Gastrocnemius medialis (tissue), 4 donors: ENCODE data around the gene CEP126. TPM values are rescaled to one million over a fixed set of nuclear protein-coding genes. Genes with fewer than 3 reads are reported as not detected.

Source experiments
- ATAC-seq, 2 donors: fragments of 150-250 bp; one replicate each; pipeline ENCODE4 v1.9.1; 2016
- DNase-seq, 2 donors: peaks; one replicate each; pipeline ENCODE4 v3.0.0-alpha.2; 2019
- H3K27ac ChIP-seq, 4 donors: fragments of 200-600 bp; sonication (generic); 1 replicate in 1 of 4; 2 replicates in 3 of 4; pipeline ENCODE4 v1.5.1; 2016 to 2018; ENCODE audit warnings: mild to moderate bottlenecking in 2 of 4, moderate library complexity in 1 of 4
- H3K27me3 ChIP-seq, 3 donors: fragments of 200-600 bp; sonication (generic) in 2 of 3; 1 replicate in 1 of 3; 2 replicates in 2 of 3; pipeline versions ENCODE4 v1.5.1 to v1.6.0; 2016 to 2019; ENCODE audit warnings: mild to moderate bottlenecking in 1 of 3, moderate library complexity in 1 of 3
- H3K36me3 ChIP-seq, 2 donors: fragments of 200-600 bp; sonication (generic) in 1 of 2; one replicate each; pipeline ENCODE4 v1.5.1; 2017 to 2018
- H3K4me1 ChIP-seq, 2 donors: fragments of 200-600 bp; sonication (generic) in 1 of 2; one replicate each; pipeline ENCODE4 v1.5.1; 2016 to 2017; ENCODE audit warnings: mild to moderate bottlenecking in 2 of 2
- H3K4me3 ChIP-seq, 4 donors: fragments of 200-600 bp; sonication (generic) in 3 of 4; 1 replicate in 1 of 4; 2 replicates in 3 of 4; pipeline ENCODE4 v1.5.1; 2016 to 2019; ENCODE audit warnings: mild to moderate bottlenecking in 2 of 4
- H3K9me3 ChIP-seq, 3 donors: fragments of 200-600 bp; sonication (generic) in 2 of 3; 1 replicate in 1 of 3; 2 replicates in 2 of 3; pipeline ENCODE4 v1.5.1; 2016 to 2019
- POLR2A ChIP-seq, 2 donors: fragments of 450-650 bp; IDR thresholded peaks; one replicate each; pipeline ENCODE4 v1.6.1; 2017; ENCODE audit warnings: antibody characterized with exemption in 2 of 2, mild to moderate bottlenecking in 2 of 2, moderate library complexity in 2 of 2
- in situ Hi-C, 4 donors: fragments of 200-750 bp; cut with MboI; loops; one replicate each; pipeline versions ENCODE4 v1.15.0 to v1.8.0; 2017; ENCODE audit warnings: low sequenced_read_pairs in 4 of 4
- intact Hi-C: fragments of 100-400 bp; cut with DNase I; formaldehyde crosslinking; loops from one replicate; pipeline ENCODE4 v1.15.1; 2023; ENCODE audit warnings: low total_unique reads
- total RNA-seq, 4 donors: library from RNA; depleted of rRNA; stranded (reverse); fragments of >200 nt; gene quantifications; one replicate each; pipeline versions ENCODE4 v1.1.0 to v1.2.3, GENCODE V29; 2016
- TF ChIP-seq, protein P1 (sequence below), 5 experiments: fragments of 450-650 bp in 3 of 5; fragments of 200-600 bp in 2 of 5; sonication (generic) in 2 of 5; IDR thresholded peaks in 4 of 5; conservative IDR thresholded peaks in 1 of 5; 1 replicate in 4 of 5; 2 replicates in 1 of 5; pipeline ENCODE4 v1.5.1; 2016 to 2019; ENCODE audit warnings: antibody characterized with exemption in 5 of 5, mild to moderate bottlenecking in 3 of 5, moderate library complexity in 3 of 5

CEP126 gene
- total RNA-seq, 4 donors from 2014 or later: 0.42 to 0.63 (median 0.55) TPM

DNA sequence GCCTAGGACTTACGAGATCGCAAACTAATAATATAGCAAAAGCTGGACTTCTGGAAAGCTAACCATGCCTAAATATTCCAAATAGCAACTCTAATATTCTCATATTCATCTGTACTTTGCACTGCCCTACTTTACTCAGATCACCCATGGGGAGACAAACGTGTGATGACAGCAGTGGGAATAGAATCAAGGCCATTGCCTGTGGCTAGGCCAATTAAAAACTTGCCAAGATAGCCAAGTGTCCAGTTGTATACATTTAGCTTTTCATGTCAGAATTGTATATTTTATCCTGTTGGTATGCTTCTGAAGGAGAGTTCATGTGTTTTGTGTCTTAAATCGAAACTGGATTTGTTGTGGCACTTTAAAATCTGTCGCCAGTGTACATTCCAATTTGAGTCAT, 1.2 kb upstream of the CEP126 start:
- Histone ChIP-seq H3K27me3 (no peaks in the 10 kb centered on the region), H3K36me3 (no peaks in the 10 kb centered on the region), H3K4me3 (no peak overlapping the region), H3K9me3 (no peaks in the 10 kb centered on the region), H3K4me1 (peaks cover 0 to 10% of the 10 kb centered on the region in 2 donors), H3K27ac (no peak overlapping the region)
- intact Hi-C loops: loop anchor here (5.0 to 10.0 kb wide), 2 partner anchors 201 to 354 kb away; partner anchors contain the start of gene YAP1
- TF ChIP-seq POLR2A (IDR thresholded peaks at IDR 0.05): no peak
- TF ChIP-seq, protein P1, sequence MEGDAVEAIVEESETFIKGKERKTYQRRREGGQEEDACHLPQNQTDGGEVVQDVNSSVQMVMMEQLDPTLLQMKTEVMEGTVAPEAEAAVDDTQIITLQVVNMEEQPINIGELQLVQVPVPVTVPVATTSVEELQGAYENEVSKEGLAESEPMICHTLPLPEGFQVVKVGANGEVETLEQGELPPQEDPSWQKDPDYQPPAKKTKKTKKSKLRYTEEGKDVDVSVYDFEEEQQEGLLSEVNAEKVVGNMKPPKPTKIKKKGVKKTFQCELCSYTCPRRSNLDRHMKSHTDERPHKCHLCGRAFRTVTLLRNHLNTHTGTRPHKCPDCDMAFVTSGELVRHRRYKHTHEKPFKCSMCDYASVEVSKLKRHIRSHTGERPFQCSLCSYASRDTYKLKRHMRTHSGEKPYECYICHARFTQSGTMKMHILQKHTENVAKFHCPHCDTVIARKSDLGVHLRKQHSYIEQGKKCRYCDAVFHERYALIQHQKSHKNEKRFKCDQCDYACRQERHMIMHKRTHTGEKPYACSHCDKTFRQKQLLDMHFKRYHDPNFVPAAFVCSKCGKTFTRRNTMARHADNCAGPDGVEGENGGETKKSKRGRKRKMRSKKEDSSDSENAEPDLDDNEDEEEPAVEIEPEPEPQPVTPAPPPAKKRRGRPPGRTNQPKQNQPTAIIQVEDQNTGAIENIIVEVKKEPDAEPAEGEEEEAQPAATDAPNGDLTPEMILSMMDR (IDR thresholded peaks at IDR 0.05 in 4 of 5, conservative IDR thresholded peaks at IDR 0.05 in 1 of 5): no peak
- in situ Hi-C loops: no loop called here
- ATAC-seq: no peak
- no peak for DNase-seq

DNA sequence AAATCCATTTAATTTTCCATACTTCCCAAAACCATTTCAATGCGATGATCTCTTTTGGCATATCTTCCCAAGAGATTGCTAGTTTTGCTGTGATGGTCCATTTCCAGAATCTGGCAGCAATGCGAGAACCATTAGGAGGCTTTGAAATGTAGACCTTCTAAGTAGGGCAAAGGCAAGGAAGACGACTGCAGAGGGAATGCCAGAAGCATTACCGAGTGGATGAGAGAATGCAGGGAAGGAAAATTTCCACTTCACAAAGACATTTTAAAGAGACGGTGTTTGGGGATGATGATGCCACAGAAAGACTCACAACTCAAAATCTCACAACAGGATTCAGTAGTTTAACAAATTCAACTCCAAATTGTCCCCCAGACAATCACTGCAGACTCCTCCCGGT, 471 bp upstream of the CEP126 start:
- no peak for TF ChIP-seq POLR2A (IDR thresholded peaks at IDR 0.05)
- TF ChIP-seq, protein P1 (IDR thresholded peaks at IDR 0.05 in 4 of 5, conservative IDR thresholded peaks at IDR 0.05 in 1 of 5): no peak
- no peaks in the 10 kb centered on the region for H3K9me3 ChIP-seq
- H3K36me3 ChIP-seq: no peaks in the 10 kb centered on the region
- H3K27ac ChIP-seq: peak overlapping the region in 3 of 4 donors; percentile 25 to 78 (median 63)
- H3K4me1 ChIP-seq: peaks cover 0 to 10% of the 10 kb centered on the region in 2 donors
- DNase-seq: no peak
- in situ Hi-C loops (no loop called here), intact Hi-C loops (loop anchor here (5.0 to 10.0 kb wide), 2 partner anchors 200 to 353 kb away; partner anchors contain the start of gene YAP1)
- ATAC-seq: no peak
- H3K27me3 ChIP-seq: no peaks in the 10 kb centered on the region
- peak overlapping the region; percentile 73 to 98 (median 79) for H3K4me3 ChIP-seq

DNA sequence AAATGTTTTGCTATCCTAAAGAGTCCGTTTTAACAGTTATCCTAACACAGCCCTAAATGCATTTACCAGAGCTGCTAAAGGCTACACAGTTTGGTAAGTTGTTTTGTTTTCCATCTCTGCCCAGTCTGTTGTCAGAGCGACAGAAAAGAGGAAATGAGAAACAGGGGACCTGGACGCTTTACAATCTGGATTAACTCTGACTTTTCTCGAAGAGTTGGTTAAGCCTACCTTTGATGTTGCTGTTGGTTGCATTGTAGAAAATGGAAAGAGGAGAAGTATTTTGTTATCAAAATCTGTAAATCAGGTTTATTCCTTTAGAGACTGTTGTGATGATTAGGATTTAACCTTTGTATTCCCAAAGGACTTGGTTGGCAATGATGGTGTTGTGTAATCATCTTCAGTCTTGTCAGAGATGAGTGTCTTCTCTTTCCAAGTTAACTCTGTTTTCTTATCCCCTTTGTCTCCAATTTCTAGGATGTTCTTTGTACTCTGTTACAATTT, 1.0 kb downstream of the CEP126 start:
- peaks cover 0 to 10% of the 10 kb centered on the region in 2 donors for H3K4me1 ChIP-seq
- in situ Hi-C loops (no loop called here), intact Hi-C loops (loop anchor here (10.0 kb wide), 1 partner anchor 199 kb away; the partner anchor contains the start of gene YAP1)
- no peak for DNase-seq
- no peaks in the 10 kb centered on the region for H3K27me3 ChIP-seq
- H3K36me3 ChIP-seq: no peaks in the 10 kb centered on the region
- peak overlapping the region; percentile 73 to 98 (median 79) for H3K4me3 ChIP-seq
- H3K27ac ChIP-seq: peak overlapping the region; percentile 59 to 78 (median 66)
- TF ChIP-seq POLR2A (IDR thresholded peaks at IDR 0.05): no peak
- TF ChIP-seq, protein P1 (IDR thresholded peaks at IDR 0.05 in 4 of 5, conservative IDR thresholded peaks at IDR 0.05 in 1 of 5): no peak
- no peaks in the 10 kb centered on the region for H3K9me3 ChIP-seq
- peak; percentile 32 to 39 for ATAC-seq

DNA sequence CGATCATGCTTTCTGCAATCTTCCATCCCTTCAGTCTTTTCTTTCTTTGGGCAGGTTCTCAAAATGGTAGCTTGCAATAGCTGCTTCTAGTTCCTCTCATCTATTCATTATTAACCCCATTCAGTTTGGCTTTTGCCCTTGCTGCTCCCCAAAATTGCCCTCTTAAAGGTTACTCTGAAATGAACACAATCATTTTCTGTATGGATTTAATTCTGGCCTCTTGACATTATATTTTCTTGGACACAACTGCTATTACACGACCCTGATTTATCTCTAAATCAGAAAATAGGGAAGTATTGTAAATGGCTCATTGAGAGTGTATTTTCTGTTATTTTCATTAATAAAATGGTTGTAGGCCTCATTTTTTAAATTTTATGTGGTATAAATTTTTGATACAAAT, 1.6 kb downstream of the CEP126 start, which contains the start of gene ANGPTL5:
Gene ANGPTL5 (minus strand): TSS at position 101 of the 400 bp plus-strand sequence. CDS start 8,613 bp downstream, outside the sequence.
- H3K27me3 ChIP-seq: no peaks in the 10 kb centered on the region
- peak within 1 kb of the TSS; percentile 59 to 78 (median 66) for H3K27ac ChIP-seq
- no peaks in the 10 kb centered on the region for H3K9me3 ChIP-seq
- ATAC-seq (no peak), DNase-seq (no peak)
- no peaks in the 10 kb centered on the region for H3K36me3 ChIP-seq
- intact Hi-C loops: loop anchor here (10.0 kb wide), 1 partner anchor 198 kb away; the partner anchor contains the start of gene YAP1
- H3K4me3 ChIP-seq: peak within 1 kb of the TSS; percentile 73 to 98 (median 79)
- H3K4me1 ChIP-seq: peaks cover 0 to 10% of the 10 kb centered on the region in 2 donors
- in situ Hi-C loops: no loop called here
- TF ChIP-seq, protein P1 (IDR thresholded peaks at IDR 0.05 in 4 of 5, conservative IDR thresholded peaks at IDR 0.05 in 1 of 5): no peak
- no peak for TF ChIP-seq POLR2A (IDR thresholded peaks at IDR 0.05)
